HuH-7.5 (cell line): ENCODE results near the gene SEC61A1.

Experiments
- DNase-seq: peaks from one replicate; pipeline ENCODE4 v3.0.0; 2011; ENCODE audit warnings: low spot score

SEC61A1 gene

GRCh38 chr3:128051837-128052594 lies at the start of gene SEC61A1:
SEC61A1 (plus strand) TSS chr3:128052437; CDS start chr3:128052553, 116 bp downstream.
- peak; percentile 96 for DNase-seq

- no peak for DNase-seq
These were observed 47.6 kb upstream of the SEC61A1 start for GRCh38 chr3:128004661-128005060.

GRCh38 chr3:128006061-128007032 lies 45.9 kb upstream of the SEC61A1 start:
- no peak for DNase-seq

- no peak for DNase-seq
These were observed 45.2 kb upstream of the SEC61A1 start for GRCh38 chr3:128007033-128007424.

GRCh38 chr3:128009952-128010846 lies 42.0 kb upstream of the SEC61A1 start:
- no peak for DNase-seq

- peak; percentile 42 for DNase-seq
These were observed 41.1 kb upstream of the SEC61A1 start for GRCh38 chr3:128011140-128011539.

GRCh38 chr3:128012050-128012449 lies 40.2 kb upstream of the SEC61A1 start:
- no peak for DNase-seq

GRCh38 chr3:128014548-128014947 lies 37.7 kb upstream of the SEC61A1 start:
- no peak for DNase-seq

GRCh38 chr3:128016502-128016901 lies 35.7 kb upstream of the SEC61A1 start:
- DNase-seq: no peak

- DNase-seq: no peak
These were observed 30.4 kb upstream of the SEC61A1 start for GRCh38 chr3:128021768-128022372.

GRCh38 chr3:128033102-128033501 lies 19.1 kb upstream of the SEC61A1 start:
- DNase-seq: no peak

GRCh38 chr3:128036119-128036518 lies 16.1 kb upstream of the SEC61A1 start:
- DNase-seq: no peak

GRCh38 chr3:128040041-128040440 lies 12.2 kb upstream of the SEC61A1 start:
- DNase-seq: no peak

GRCh38 chr3:128040660-128041059 lies 11.6 kb upstream of the SEC61A1 start:
- DNase-seq: no peak

GRCh38 chr3:128041344-128041743 lies 10.9 kb upstream of the SEC61A1 start:
- DNase-seq: no peak

GRCh38 chr3:128050597-128050996 lies 1.6 kb upstream of the SEC61A1 start:
- no peak for DNase-seq

GRCh38 chr3:128051459-128051836 lies 789 bp upstream of the SEC61A1 start:
- peak; percentile 53 for DNase-seq

GRCh38 chr3:128052595-128053351 lies 536 bp downstream of the SEC61A1 start:
- DNase-seq: no peak

GRCh38 chr3:128053614-128054013 lies 1.4 kb downstream of the SEC61A1 start:
- DNase-seq: no peak

GRCh38 chr3:128054367-128054766 lies 2.1 kb downstream of the SEC61A1 start:
- no peak for DNase-seq

- DNase-seq: no peak
These were observed 4.0 kb downstream of the SEC61A1 start for GRCh38 chr3:128056258-128056657.
